Mucosa of descending colon (tissue), 3 donors: Measurements from ENCODE around the gene PPEF1. TPM values are rescaled to one million over a fixed set of nuclear protein-coding genes. Genes with fewer than 3 reads are reported as not detected.

Source experiments
- ATAC-seq: fragments of 200-7000 bp; cut with Tn5 transposase; one replicate; pipeline ENCODE4 v1.9.1; 2020; ENCODE audit warnings: mild to moderate bottlenecking, moderate library complexity
- DNase-seq, 3 donors: peaks; one replicate each; pipeline ENCODE4 v3.0.0-alpha.2; 2020
- H3K36me3 ChIP-seq: fragments of 200-600 bp; one replicate; pipeline ENCODE4 v1.8.0; 2021; ENCODE audit warnings: low read depth, mild to moderate bottlenecking
- H3K4me1 ChIP-seq: fragments of 200-600 bp; one replicate; pipeline ENCODE4 v1.8.0; 2021; ENCODE audit warnings: low read depth, mild to moderate bottlenecking
- H3K4me3 ChIP-seq: fragments of 200-600 bp; one replicate; pipeline ENCODE4 v1.8.0; 2021; ENCODE audit warnings: mild to moderate bottlenecking
- H3K9me3 ChIP-seq: fragments of 200-600 bp; one replicate; pipeline ENCODE4 v1.8.0; 2021; ENCODE audit warnings: mild to moderate bottlenecking
- intact Hi-C, 2 donors: fragments of 100-400 bp; cut with DNase I in 1 of 2; cut with micrococcal nuclease in 1 of 2; formaldehyde crosslinking; loops; one replicate each; pipeline versions ENCODE4 v1.11.0 to v1.11.1; 2022; cut with DNase I, micrococcal nuclease
- long read RNA-seq, 2 donors: library from polyadenylated mRNA; unstranded; transcript quantifications; one replicate each; pipeline ENCODE4 v2.0.0, GENCODE V29; 2019 to 2021
- total RNA-seq, 3 donors: library from RNA; stranded (reverse); fragmentation: NEBNext Ultra II Directional in 2 of 3; extraction: Animal tissue kit (Norgen Biotek cat#: 25700) in 2 of 3; gene quantifications; one replicate each; pipeline versions ENCODE4 v1.2.1 to v1.2.4, GENCODE V29; 2021 to 2023
- TF ChIP-seq, protein P1 (sequence below): fragments of 200-600 bp; IDR thresholded peaks from one replicate; pipeline ENCODE4 v1.8.0; 2022; ENCODE audit warnings: antibody characterized with exemption, mild to moderate bottlenecking
- donor health status: DM: no; HTN: no; CAD: no; lungs with moderate emphysema.
- donor health status: DM: no; HTN: no; CAD: no.
- donor health status: DM: no; HTN: yes; CAD: no.

The PPEF1 gene, protein sequence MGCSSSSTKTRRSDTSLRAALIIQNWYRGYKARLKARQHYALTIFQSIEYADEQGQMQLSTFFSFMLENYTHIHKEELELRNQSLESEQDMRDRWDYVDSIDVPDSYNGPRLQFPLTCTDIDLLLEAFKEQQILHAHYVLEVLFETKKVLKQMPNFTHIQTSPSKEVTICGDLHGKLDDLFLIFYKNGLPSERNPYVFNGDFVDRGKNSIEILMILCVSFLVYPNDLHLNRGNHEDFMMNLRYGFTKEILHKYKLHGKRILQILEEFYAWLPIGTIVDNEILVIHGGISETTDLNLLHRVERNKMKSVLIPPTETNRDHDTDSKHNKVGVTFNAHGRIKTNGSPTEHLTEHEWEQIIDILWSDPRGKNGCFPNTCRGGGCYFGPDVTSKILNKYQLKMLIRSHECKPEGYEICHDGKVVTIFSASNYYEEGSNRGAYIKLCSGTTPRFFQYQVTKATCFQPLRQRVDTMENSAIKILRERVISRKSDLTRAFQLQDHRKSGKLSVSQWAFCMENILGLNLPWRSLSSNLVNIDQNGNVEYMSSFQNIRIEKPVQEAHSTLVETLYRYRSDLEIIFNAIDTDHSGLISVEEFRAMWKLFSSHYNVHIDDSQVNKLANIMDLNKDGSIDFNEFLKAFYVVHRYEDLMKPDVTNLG
- total RNA-seq: under 1 TPM in 2 of 3 donors, not detected in 1; 0.22 to 0.24 TPM
- long read RNA-seq, donor 1: 0 reads
- long read RNA-seq, donor 2: 0 reads

DNA sequence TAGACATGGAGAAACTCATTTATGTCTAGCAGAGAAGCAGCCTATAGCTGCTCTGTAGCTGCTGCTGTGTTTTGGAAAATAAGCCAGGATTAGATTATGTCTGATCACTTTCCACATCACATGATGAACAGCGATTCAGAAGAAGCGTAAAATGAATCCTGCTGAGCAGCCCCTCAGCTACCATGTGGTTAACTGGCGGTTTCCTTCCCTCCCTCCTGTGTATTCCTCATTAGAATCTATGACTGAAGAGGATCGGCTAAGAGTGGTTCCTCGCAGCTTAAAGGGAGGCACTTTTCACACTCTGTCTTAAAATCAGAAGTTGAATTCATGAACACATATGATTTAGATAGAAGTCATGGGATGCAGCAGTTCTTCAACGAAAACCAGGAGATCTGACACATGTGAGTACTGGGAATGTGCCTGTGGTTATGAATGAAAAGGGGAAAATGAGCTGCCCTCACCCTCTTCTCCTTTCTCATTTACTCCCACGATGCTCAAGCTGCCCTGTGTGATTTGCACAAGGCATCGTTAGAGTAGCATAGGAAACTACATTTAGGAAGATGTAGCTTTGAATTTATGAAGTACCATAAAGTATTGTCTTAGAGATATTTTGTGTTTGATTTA, at the start of gene PPEF1:
TSS of gene PPEF1 (plus strand) at position 220 of the 624 bp plus-strand sequence. CDS start at position 356, 136 bp downstream.
- no peak for ATAC-seq
- H3K4me1 ChIP-seq: no peaks in the 10 kb centered on the region
- H3K9me3 ChIP-seq: no peaks in the 10 kb centered on the region
- H3K36me3 ChIP-seq: no peaks in the 10 kb centered on the region
- intact Hi-C loops: no loop called here
- H3K4me3 ChIP-seq: no peak within 1 kb of the TSS
- TF ChIP-seq, protein P1, sequence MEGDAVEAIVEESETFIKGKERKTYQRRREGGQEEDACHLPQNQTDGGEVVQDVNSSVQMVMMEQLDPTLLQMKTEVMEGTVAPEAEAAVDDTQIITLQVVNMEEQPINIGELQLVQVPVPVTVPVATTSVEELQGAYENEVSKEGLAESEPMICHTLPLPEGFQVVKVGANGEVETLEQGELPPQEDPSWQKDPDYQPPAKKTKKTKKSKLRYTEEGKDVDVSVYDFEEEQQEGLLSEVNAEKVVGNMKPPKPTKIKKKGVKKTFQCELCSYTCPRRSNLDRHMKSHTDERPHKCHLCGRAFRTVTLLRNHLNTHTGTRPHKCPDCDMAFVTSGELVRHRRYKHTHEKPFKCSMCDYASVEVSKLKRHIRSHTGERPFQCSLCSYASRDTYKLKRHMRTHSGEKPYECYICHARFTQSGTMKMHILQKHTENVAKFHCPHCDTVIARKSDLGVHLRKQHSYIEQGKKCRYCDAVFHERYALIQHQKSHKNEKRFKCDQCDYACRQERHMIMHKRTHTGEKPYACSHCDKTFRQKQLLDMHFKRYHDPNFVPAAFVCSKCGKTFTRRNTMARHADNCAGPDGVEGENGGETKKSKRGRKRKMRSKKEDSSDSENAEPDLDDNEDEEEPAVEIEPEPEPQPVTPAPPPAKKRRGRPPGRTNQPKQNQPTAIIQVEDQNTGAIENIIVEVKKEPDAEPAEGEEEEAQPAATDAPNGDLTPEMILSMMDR: no peak
- DNase-seq: no peak

DNA sequence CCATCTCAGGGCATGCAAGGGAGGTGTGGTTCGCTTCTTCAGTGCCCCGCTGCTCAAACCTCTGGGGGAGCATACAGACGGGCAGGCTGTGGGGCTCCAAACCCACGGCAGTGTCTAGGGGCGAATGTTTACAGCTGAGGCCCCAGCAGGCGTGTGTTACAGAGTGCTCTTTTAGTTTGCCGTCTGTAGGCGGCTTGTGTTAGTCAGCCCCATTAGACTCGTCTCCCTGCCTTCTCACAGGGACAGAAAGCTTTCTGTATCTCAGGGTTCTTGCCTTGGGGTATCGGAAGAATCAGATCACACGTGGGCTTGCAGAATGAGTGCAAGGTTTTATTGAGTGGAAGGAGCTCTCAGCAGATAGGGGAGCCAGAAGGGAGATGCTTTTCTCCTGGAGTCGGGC, 46.2 kb upstream of the PPEF1 start:
- Histone ChIP-seq H3K9me3 (no peaks in the 10 kb centered on the region), H3K4me3 (no peak overlapping the region), H3K36me3 (no peaks in the 10 kb centered on the region), H3K4me1 (no peaks in the 10 kb centered on the region)
- ATAC-seq (no peak), DNase-seq (no peak)
- TF ChIP-seq, protein P1: no peak
- intact Hi-C loops: no loop called here

DNA sequence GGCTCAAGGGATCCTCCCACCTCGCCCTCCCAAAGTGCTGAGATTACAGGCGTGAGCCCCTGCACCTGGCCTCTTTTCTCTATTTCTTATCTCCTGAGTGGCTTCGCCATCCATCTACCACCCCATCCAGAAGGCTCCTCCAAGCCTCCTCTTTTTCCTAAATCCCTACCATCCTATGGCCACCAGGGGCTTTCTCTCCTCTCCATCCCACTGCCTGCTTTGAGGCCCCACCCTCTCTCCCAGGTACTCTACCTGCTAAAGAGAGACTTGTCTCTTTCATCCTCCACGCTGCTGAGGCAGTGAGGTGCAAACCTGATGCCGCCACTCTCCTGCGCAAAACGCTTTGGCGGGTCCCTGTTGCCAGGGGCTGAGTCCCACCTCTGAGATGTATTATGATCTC, 42.5 kb upstream of the PPEF1 start:
- ATAC-seq (no peak), DNase-seq (no peak)
- no peak overlapping the region for H3K4me3 ChIP-seq
- TF ChIP-seq, protein P1: no peak
- intact Hi-C loops: no loop called here
- H3K9me3 ChIP-seq: no peaks in the 10 kb centered on the region
- no peaks in the 10 kb centered on the region for H3K36me3 ChIP-seq
- H3K4me1 ChIP-seq: no peaks in the 10 kb centered on the region

DNA sequence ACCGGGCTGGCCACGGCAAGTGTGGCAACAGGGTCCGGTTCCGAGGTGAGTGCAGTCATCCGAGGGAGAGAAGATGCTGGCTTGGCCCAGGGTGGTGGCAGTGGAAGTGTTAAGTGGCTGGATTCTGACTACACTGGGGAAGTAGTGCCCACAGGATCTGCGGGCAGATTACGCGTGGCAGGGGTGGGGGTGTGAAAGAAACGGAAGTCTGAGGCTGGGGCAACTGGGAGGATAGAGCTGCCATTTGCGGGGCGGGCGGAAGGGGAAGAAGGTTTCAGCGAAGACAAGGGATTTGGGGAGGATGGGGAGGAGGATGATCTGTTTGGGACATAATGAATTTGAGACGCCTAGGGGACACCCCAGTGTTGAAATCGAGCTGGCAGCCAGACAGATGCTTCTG, 40.8 kb upstream of the PPEF1 start:
- intact Hi-C loops: no loop called here
- Histone ChIP-seq H3K9me3 (no peaks in the 10 kb centered on the region), H3K4me3 (no peak overlapping the region), H3K36me3 (no peaks in the 10 kb centered on the region), H3K4me1 (no peaks in the 10 kb centered on the region)
- DNase-seq (no peak), ATAC-seq (no peak)
- TF ChIP-seq, protein P1: no peak

DNA sequence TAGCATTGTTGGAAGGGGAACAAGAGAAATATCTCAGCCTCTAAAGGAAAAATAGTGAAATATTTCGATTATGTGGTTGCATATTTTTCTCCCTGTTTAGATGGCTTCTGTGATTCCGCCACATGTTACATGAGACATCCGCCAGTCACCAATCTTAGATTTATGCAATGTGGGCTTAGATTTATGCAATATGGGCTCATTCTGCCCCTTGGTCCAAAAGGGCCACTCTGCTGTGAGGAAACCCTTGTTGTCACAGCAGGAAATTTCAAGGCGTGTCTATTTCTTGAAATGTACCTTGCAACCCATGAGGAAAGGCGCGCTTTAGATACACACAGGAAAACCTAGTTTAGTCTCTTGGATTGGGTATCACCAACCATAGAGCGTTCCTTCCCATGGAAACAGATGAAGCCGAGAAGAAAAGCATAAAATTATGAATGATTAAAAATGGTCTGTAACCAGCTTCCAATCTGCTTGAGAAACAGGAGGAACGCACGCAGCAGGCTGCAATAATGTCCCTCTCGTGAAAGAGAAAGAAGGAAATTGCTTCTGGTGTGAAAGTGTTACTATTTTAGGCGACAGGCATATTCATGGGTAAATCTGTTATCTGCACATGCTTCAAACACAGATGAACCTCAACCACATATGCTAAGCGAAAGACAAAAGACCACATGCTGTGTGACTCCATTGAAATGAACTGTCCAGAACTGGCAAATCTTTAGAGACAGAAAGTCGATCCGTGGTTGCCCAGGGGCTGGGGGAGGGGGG, 39.2 kb upstream of the PPEF1 start:
- intact Hi-C loops: no loop called here
- DNase-seq: no peak
- Histone ChIP-seq H3K4me3 (no peak overlapping the region), H3K36me3 (no peaks in the 10 kb centered on the region), H3K9me3 (no peaks in the 10 kb centered on the region), H3K4me1 (no peaks in the 10 kb centered on the region)
- TF ChIP-seq, protein P1: no peak
- ATAC-seq: no peak
